Lung (tissue), 12 donors: ENCODE measurements around the gene ZBTB44. TPM values are rescaled to one million over a fixed set of nuclear protein-coding genes. Genes with fewer than 3 reads are reported as not detected.

Experiments used
- ATAC-seq: fragments of 200-7000 bp; cut with Tn5 transposase; one replicate; pipeline ENCODE4 v1.9.1; 2020; ENCODE audit warnings: moderate number of reproducible peaks; ENCODE audit not compliant: insufficient read depth, low FRiP score
- DNase-seq, 3 donors: peaks; one replicate each; pipeline ENCODE4 v3.0.0-alpha.2; 2013 to 2017
- H3K27ac ChIP-seq, 2 donors: one replicate each; pipeline ENCODE4 v1.5.1; 2013; ENCODE audit warnings: mild to moderate bottlenecking in 2 of 2, moderate library complexity in 2 of 2, control low read depth in 1 of 2, inconsistent platforms in 1 of 2, low read depth in 1 of 2, low read length in 1 of 2
- H3K27me3 ChIP-seq, 3 donors: one replicate each; pipeline ENCODE4 v1.5.1; 2013; ENCODE audit warnings: low read length in 2 of 3; ENCODE audit not compliant: control insufficient read depth in 3 of 3, insufficient read depth in 3 of 3
- H3K36me3 ChIP-seq, 4 donors: one replicate each; pipeline ENCODE4 v1.5.1; 2013; ENCODE audit warnings: low read length in 4 of 4, mild to moderate bottlenecking in 1 of 4, moderate library complexity in 1 of 4; ENCODE audit not compliant: control insufficient read depth in 4 of 4, insufficient read depth in 4 of 4
- H3K4me1 ChIP-seq, 5 donors: one replicate each; pipeline ENCODE4 v1.5.1; 2013; ENCODE audit warnings: low read length in 5 of 5, mild to moderate bottlenecking in 2 of 5, moderate library complexity in 1 of 5; ENCODE audit not compliant: control insufficient read depth in 5 of 5, insufficient read depth in 5 of 5
- H3K4me3 ChIP-seq: one replicate; pipeline ENCODE4 v1.5.1; 2013; ENCODE audit warnings: mild to moderate bottlenecking, control low read depth, moderate library complexity
- H3K9ac ChIP-seq, 2 donors: one replicate each; pipeline ENCODE4 v1.5.1; 2013; ENCODE audit warnings: low read length in 2 of 2, control low read depth in 1 of 2; ENCODE audit not compliant: insufficient read depth in 1 of 2
- H3K9me3 ChIP-seq, 4 donors: one replicate each; pipeline ENCODE4 v1.5.1; 2013; ENCODE audit warnings: low read length in 3 of 4, mild to moderate bottlenecking in 1 of 4, moderate library complexity in 1 of 4; ENCODE audit not compliant: control insufficient read depth in 4 of 4, insufficient read depth in 3 of 4
- CTCF ChIP-seq: IDR thresholded peaks from 2 replicates; pipeline ENCODE4 v1.5.1; 2012; ENCODE audit warnings: mild to moderate bottlenecking; ENCODE audit errors: control extremely low read depth, extremely low read depth
- WGBS, 2 donors: extraction: QIAGEN DNeasy Blood & Tissue Kit; methylation state at CpG; one replicate each; pipeline ENCODE4 v1.1.7; 2013; 5-methylcytosine and 5-hydroxymethylcytosine counted together
- polyA plus RNA-seq, 2 donors: library from polyadenylated mRNA; stranded (reverse); fragments of 200-250 nt; gene quantifications; one replicate each; pipeline ENCODE4 v1.2.1, GENCODE V29; 2013
- total RNA-seq, 2 donors: library from RNA; depleted of rRNA in 1 of 2; stranded (reverse); fragments of >200 nt in 1 of 2; gene quantifications; one replicate each; pipeline ENCODE4 v1.2.1, GENCODE V29; 2014 to 2021
- donor health status: control.
- donor health status: control.
- donor health status: Bipolar disorder and iron deficiency.
- donor health status: healthy.
- donor health status: DM: yes; HTN: yes; CAD: no.

Gene ZBTB44
- total and polyA plus RNA-seq, 4 donors, result 8.6 to 72.7 (median 20.8) TPM

GRCh38 chr11:130206141-130206540, 108.6 kb downstream of the ZBTB44 start:
- H3K27me3 ChIP-seq, result no peaks in the 10 kb centered on the region
- ATAC-seq (no peak), DNase-seq (no peak)
- no peak overlapping the region for H3K27ac ChIP-seq
- H3K9ac ChIP-seq, result no peak overlapping the region
- no peaks in the 10 kb centered on the region for H3K4me1 ChIP-seq
- 91 to 92% methylated on average over 22 of the region's 22 CpGs for WGBS, 2 donors
- TF ChIP-seq CTCF, result no peak
- peaks cover 0 to 11% (median 0%) of the 10 kb centered on the region in 4 donors for H3K36me3 ChIP-seq
- H3K9me3 ChIP-seq, result no peaks in the 10 kb centered on the region
- H3K4me3 ChIP-seq, result no peak overlapping the region

- 90 to 92% methylated on average over 11 of the region's 11 CpGs for WGBS, 2 donors
- no peak for TF ChIP-seq CTCF
- peaks cover 0 to 16% (median 0%) of the 10 kb centered on the region in 4 donors for H3K36me3 ChIP-seq
- no peak for ATAC-seq
- no peaks in the 10 kb centered on the region for H3K4me1 ChIP-seq
- H3K4me3 ChIP-seq, result no peak overlapping the region
- H3K27me3 ChIP-seq, result no peaks in the 10 kb centered on the region
- no peak overlapping the region for H3K9ac ChIP-seq
- DNase-seq, result no peak
- no peaks in the 10 kb centered on the region for H3K9me3 ChIP-seq
- no peak overlapping the region for H3K27ac ChIP-seq
Observed at GRCh38 chr11:130204703-130205095, 110.0 kb downstream of the ZBTB44 start.

- DNase-seq, result no peak
- TF ChIP-seq CTCF, result no peak
- Histone ChIP-seq H3K9me3 (no peaks in the 10 kb centered on the region), H3K9ac (no peak overlapping the region), H3K36me3 (peaks cover 0 to 20% (median 0%) of the 10 kb centered on the region in 4 donors), H3K27ac (no peak overlapping the region), H3K4me1 (no peaks in the 10 kb centered on the region), H3K4me3 (no peak overlapping the region), H3K27me3 (no peaks in the 10 kb centered on the region)
- WGBS, 2 donors, result 94 to 96% methylated on average over 27 of the region's 27 CpGs
- ATAC-seq, result no peak
Observed at GRCh38 chr11:130203766-130204702, 110.7 kb downstream of the ZBTB44 start.
